MM.1S (cell line): ENCODE results near the gene MRPL52.

Experiments used
- EZH2 ChIP-seq: fragments of 300-600 bp; sonication (generic); optimal IDR thresholded peaks from 2 replicates; pipeline ENCODE3; 2017; ENCODE audit warnings: low read depth, mild to moderate bottlenecking, antibody characterized with exemption, low read length, mixed read lengths
- EZH2phosphoT487 ChIP-seq: fragments of 300-600 bp; sonication (generic); IDR thresholded peaks from 2 replicates; pipeline ENCODE4 v1.6.1; 2018; ENCODE audit warnings: antibody characterized with exemption, low read length
- TF ChIP-seq, protein P1 (sequence below): fragments of 300-600 bp; sonication (generic); IDR thresholded peaks from 2 replicates; pipeline ENCODE4 v1.5.1; 2016; ENCODE audit warnings: antibody characterized with exemption, low read length, mixed read lengths

DNA sequence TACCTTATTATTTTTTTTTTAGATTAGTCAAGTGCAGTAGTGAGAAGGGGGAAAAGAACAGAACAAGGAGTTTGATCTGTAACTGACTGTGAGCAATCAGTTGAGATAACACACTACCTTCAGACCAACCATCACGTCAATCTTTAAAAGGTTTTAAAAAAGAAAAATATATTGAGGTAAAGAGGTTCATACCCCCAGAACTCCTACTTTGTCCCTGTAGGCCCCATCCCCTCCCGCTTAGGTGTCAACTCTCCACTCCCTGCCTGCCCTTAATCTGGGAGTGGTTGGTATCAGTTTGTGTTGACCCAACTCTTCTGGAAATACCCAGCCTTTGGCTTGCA, 22.9 kb downstream of the MRPL52 start:
- TF ChIP-seq EZH2: no peak
- TF ChIP-seq, protein P1, sequence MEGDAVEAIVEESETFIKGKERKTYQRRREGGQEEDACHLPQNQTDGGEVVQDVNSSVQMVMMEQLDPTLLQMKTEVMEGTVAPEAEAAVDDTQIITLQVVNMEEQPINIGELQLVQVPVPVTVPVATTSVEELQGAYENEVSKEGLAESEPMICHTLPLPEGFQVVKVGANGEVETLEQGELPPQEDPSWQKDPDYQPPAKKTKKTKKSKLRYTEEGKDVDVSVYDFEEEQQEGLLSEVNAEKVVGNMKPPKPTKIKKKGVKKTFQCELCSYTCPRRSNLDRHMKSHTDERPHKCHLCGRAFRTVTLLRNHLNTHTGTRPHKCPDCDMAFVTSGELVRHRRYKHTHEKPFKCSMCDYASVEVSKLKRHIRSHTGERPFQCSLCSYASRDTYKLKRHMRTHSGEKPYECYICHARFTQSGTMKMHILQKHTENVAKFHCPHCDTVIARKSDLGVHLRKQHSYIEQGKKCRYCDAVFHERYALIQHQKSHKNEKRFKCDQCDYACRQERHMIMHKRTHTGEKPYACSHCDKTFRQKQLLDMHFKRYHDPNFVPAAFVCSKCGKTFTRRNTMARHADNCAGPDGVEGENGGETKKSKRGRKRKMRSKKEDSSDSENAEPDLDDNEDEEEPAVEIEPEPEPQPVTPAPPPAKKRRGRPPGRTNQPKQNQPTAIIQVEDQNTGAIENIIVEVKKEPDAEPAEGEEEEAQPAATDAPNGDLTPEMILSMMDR: no peak
- TF ChIP-seq EZH2phosphoT487: no peak
